ENCODE data around the gene USH2A. TPM values are rescaled to one million over a fixed set of nuclear protein-coding genes. Genes with fewer than 3 reads are reported as not detected.

Gene USH2A
- total RNA-seq, 6 donors from 2014 or later: under 0.01 to 0.11 TPM; not detected in 4

DNA sequence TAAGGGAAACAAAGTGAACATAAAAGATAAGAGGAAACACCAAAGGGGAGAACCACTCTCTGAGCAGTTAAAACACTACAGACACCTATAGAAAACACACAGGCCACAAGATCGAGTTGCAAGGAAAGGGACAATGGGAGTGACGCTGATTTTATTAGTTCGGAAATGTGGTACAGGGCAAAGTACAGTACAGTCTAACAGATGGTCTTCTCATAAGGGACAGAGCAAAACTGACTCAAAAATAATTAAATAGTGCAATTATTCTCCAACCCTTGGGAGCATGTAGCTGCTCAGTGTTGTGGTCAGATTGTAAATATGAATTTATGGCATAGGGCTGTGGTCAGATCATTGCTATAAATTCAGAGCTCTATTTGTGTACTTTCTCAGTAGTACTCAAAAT lies 352.0 kb downstream of the USH2A start:
- Histone ChIP-seq H3K9me3 (no peaks in the 10 kb centered on the region), H3K4me3 (no peak overlapping the region), H3K27ac (no peak overlapping the region), H3K27me3 (no peaks in the 10 kb centered on the region), H3K4me1 (no peaks in the 10 kb centered on the region), H3K36me3 (no peaks in the 10 kb centered on the region)
- WGBS, 2 donors: 80 to 86% methylated on average over 3 of the region's 3 CpGs
- ATAC-seq (ENCODE audit: low FRiP score in 2 of 2) (no peak), DNase-seq (no peak)
- no peak for TF ChIP-seq EP300 (IDR thresholded peaks at IDR 0.05)
- TF ChIP-seq POLR2A (IDR thresholded peaks at IDR 0.05): no peak
- no peak for TF ChIP-seq POLR2AphosphoS5 (IDR thresholded peaks at IDR 0.05)
- TF ChIP-seq, protein P1, sequence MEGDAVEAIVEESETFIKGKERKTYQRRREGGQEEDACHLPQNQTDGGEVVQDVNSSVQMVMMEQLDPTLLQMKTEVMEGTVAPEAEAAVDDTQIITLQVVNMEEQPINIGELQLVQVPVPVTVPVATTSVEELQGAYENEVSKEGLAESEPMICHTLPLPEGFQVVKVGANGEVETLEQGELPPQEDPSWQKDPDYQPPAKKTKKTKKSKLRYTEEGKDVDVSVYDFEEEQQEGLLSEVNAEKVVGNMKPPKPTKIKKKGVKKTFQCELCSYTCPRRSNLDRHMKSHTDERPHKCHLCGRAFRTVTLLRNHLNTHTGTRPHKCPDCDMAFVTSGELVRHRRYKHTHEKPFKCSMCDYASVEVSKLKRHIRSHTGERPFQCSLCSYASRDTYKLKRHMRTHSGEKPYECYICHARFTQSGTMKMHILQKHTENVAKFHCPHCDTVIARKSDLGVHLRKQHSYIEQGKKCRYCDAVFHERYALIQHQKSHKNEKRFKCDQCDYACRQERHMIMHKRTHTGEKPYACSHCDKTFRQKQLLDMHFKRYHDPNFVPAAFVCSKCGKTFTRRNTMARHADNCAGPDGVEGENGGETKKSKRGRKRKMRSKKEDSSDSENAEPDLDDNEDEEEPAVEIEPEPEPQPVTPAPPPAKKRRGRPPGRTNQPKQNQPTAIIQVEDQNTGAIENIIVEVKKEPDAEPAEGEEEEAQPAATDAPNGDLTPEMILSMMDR (IDR thresholded peaks at IDR 0.05): no peak

DNA sequence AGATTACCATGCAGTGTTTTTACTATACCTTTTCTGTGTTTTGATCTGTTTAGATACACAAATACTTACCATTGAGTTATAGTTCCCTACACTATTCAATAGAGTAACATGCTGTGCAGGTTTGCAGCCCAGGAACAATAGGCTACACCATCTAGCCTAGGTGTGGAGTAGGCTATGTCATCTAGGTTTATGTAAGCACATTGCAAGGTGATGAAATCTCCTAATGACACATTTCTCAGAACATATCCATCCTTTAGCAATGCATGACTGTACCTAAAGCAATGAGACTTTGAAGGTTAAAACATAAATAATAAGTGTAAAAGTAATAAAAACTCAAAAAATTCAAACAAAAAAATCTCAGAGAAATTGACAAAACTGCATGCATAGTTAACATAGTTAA lies 358.6 kb downstream of the USH2A start:
- DNase-seq: no peak
- TF ChIP-seq POLR2AphosphoS5 (IDR thresholded peaks at IDR 0.05) (no peak), EP300 (IDR thresholded peaks at IDR 0.05) (no peak)
- TF ChIP-seq, protein P1 (IDR thresholded peaks at IDR 0.05): no peak
- no peak overlapping the region for H3K27ac ChIP-seq

DNA sequence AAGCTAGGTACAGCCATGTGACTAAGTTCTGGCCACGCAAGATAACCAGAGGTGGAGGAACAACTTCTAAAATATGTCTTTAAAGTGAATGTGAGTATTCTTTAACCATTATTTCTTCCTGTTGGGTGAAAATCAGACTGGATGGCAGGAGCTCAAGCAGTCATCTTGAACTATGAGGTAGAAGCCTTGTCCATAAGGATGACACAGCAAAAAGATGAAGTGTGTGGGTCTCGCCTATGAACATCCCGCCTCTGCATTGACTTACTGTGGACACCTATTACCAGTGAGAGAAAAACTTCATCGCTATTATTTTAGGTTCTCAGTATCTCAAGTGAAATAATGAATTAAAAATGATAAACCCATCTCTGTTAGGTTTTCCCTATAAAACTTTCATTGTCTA lies 365.3 kb downstream of the USH2A start:
- H3K9me3 ChIP-seq: no peaks in the 10 kb centered on the region

More for the DNA sequence above, 358.6 kb downstream of the USH2A start:
- Histone ChIP-seq H3K4me1 (no peaks in the 10 kb centered on the region), H3K27me3 (no peaks in the 10 kb centered on the region), H3K9me3 (no peaks in the 10 kb centered on the region), H3K4me3 (no peak overlapping the region), H3K36me3 (no peaks in the 10 kb centered on the region)
- no peak for ATAC-seq (ENCODE audit: low FRiP score in 2 of 2)

DNA sequence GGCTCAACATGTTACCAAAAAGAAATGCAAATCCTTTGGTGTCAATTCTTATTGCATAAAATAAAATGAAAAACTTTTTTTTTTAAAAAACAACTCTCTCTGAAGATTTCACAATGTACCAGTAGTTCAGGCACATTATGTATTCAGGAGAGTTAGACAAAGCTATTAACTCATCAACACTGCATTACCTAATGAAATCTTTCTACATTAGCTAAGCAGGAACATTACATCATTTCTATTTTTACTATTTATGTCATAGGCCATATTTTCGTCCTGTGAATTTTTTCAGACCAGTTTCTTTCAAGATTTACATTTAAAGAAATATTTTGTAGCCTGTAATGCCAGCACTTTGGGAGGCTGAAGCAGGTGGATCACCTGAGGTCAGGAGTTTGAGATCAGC lies 366.2 kb downstream of the USH2A start:
- 20 to 30% methylated on average over 1 of the region's 1 CpG for WGBS, 2 donors
- TF ChIP-seq, protein P1 (IDR thresholded peaks at IDR 0.05): no peak
- no peak for TF ChIP-seq POLR2AphosphoS5 (IDR thresholded peaks at IDR 0.05)
- no peak for TF ChIP-seq EP300 (IDR thresholded peaks at IDR 0.05)
- no peak for TF ChIP-seq POLR2A (IDR thresholded peaks at IDR 0.05)
- no peak overlapping the region for H3K27ac ChIP-seq

More for the DNA sequence above, 365.3 kb downstream of the USH2A start:
- Histone ChIP-seq H3K27me3 (no peaks in the 10 kb centered on the region), H3K36me3 (no peaks in the 10 kb centered on the region), H3K27ac (no peak overlapping the region), H3K4me3 (no peak overlapping the region), H3K4me1 (no peaks in the 10 kb centered on the region)
- TF ChIP-seq, protein P1 (IDR thresholded peaks at IDR 0.05): no peak
- TF ChIP-seq EP300 (IDR thresholded peaks at IDR 0.05): no peak
- no peak for TF ChIP-seq POLR2AphosphoS5 (IDR thresholded peaks at IDR 0.05)
- TF ChIP-seq POLR2A (IDR thresholded peaks at IDR 0.05): no peak
- WGBS, 2 donors: 91 to 93% methylated on average over 4 of the region's 4 CpGs
- ATAC-seq (ENCODE audit: low FRiP score in 2 of 2): no peak
- no peak for DNase-seq

DNA sequence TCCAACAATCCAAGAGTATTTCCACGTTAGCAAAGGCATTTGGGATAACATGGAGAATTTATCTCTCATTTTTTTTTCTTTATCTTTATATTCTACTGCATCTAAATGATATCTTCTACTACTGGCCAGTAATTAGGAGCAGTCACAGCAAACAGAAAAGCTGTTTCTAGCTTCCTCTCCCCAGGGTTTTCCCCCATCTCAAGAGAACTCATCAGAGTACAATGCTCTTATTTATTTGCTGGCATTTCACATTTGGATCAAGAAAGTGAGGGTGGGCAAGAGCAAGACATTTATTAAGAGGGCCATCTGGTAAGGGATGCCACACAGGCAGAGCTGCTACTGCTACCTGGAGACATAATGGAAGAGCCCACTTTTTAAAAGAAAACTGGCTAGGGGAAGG lies 368.2 kb downstream of the USH2A start:
- TF ChIP-seq POLR2AphosphoS5 (IDR thresholded peaks at IDR 0.05): no peak
- TF ChIP-seq POLR2A (IDR thresholded peaks at IDR 0.05): no peak
- TF ChIP-seq EP300 (IDR thresholded peaks at IDR 0.05): no peak
- TF ChIP-seq, protein P1 (IDR thresholded peaks at IDR 0.05): no peak
- H3K27me3 ChIP-seq: no peaks in the 10 kb centered on the region

More for the DNA sequence above, 366.2 kb downstream of the USH2A start:
- DNase-seq: no peak
- Histone ChIP-seq H3K27me3 (no peaks in the 10 kb centered on the region), H3K4me1 (no peaks in the 10 kb centered on the region), H3K36me3 (no peaks in the 10 kb centered on the region), H3K4me3 (no peak overlapping the region), H3K9me3 (no peaks in the 10 kb centered on the region)
- no peak for ATAC-seq (ENCODE audit: low FRiP score in 2 of 2)

More for the DNA sequence above, 368.2 kb downstream of the USH2A start:
- DNase-seq (no peak), ATAC-seq (ENCODE audit: low FRiP score in 2 of 2) (no peak)
- H3K9me3 ChIP-seq: no peaks in the 10 kb centered on the region
- no peak overlapping the region for H3K4me3 ChIP-seq
- no peak overlapping the region for H3K27ac ChIP-seq
- no peaks in the 10 kb centered on the region for H3K36me3 ChIP-seq
- no peaks in the 10 kb centered on the region for H3K4me1 ChIP-seq
- 47 to 62% methylated on average over 1 of the region's 1 CpG for WGBS, 2 donors
